Right lobe of liver (tissue), 4 donors: ENCODE measurements around the gene LRMDA.

Source experiments
- CTCF ChIP-seq, 4 donors: fragments of 200-600 bp in 3 of 4; fragments of 450-650 bp in 1 of 4; IDR thresholded peaks; one replicate each; pipeline versions ENCODE4 v1.5.1 to v1.8.0; 2016 to 2022; ENCODE audit warnings: antibody characterized with exemption in 4 of 4, mild to moderate bottlenecking in 2 of 4
- POLR2A ChIP-seq: fragments of 450-650 bp; IDR thresholded peaks from one replicate; pipeline ENCODE4 v1.6.1; 2017; ENCODE audit warnings: antibody characterized with exemption, mild to moderate bottlenecking
- donor health status: DM: no; HTN: no; CAD: no.
- donor health status: DM: no; HTN: no; CAD: no.
- donor health status: DM: no; HTN: yes; CAD: no.

- TF ChIP-seq POLR2A (no peak), CTCF (IDR thresholded peaks at IDR 0.05) (no peak)
Observed at GRCh38 chr10:76149182-76149581, 717.8 kb downstream of the LRMDA start.
